Measurements from ENCODE around the gene DCTN2.

Gene DCTN2

DNA sequence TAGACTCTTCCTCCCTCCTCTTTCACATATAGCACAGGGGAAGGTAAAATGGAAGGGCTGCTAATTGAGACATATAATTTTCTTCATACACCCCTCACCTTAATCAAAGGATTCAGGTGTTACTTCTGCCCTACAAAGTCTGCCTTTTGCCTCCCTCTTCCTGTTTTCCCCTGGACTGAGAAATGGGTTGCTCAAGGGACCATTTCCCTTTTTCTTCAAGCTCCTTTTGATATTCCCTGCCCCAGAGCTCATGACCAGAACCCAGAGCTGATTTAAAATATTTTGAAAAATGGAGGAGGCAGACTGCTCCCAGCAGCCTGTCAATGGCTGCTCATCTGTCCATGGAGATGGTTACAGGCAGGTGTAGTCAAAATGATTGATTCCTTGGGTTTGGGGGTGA lies 37.7 kb upstream of the DCTN2 start:
- H3K36me3 ChIP-seq (ENCODE audit: insufficient read depth, low read depth, low read length), result peaks cover 37% of the 10 kb centered on the region
- H3K27ac ChIP-seq (ENCODE audit: low read length), result no peak overlapping the region
- H3K9ac ChIP-seq (ENCODE audit: low read depth, low read length), result no peak overlapping the region

DNA sequence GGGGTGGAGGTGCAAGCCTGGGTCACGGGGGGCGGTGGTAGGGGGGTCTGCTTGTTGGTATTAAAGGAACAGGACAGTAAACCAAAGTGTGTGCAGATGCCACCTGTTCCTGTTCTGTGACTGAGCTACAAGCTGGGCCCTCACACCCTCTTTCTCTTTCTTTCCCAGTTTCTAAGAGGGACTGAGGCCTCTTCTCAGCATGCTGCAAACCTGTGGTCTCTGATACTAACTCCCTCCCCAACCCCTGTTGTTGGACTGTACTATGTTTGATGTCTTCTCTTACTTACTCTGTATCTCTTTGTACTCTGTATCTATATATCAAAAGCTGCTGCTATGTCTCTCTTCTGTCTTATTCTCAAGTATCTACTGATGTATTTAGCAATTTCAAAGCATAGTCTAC lies 37.1 kb upstream of the DCTN2 start:
- Histone ChIP-seq H3K9me3 (ENCODE audit: insufficient read depth, low read depth, low read length) (no peaks in the 10 kb centered on the region), H3K4me1 (ENCODE audit: insufficient read depth, low read length) (no peaks in the 10 kb centered on the region), H3K9ac (ENCODE audit: low read depth, low read length) (no peak overlapping the region), H3K4me3 (ENCODE audit: low read length) (no peak overlapping the region), H3K27ac (ENCODE audit: low read length) (no peak overlapping the region), H3K36me3 (ENCODE audit: insufficient read depth, low read depth, low read length) (peaks cover 44% of the 10 kb centered on the region), H3K27me3 (ENCODE audit: insufficient read depth, low read length) (peaks cover 11% of the 10 kb centered on the region)

More for the DNA sequence above, 37.7 kb upstream of the DCTN2 start:
- Histone ChIP-seq H3K9me3 (ENCODE audit: insufficient read depth, low read depth, low read length) (no peaks in the 10 kb centered on the region), H3K27me3 (ENCODE audit: insufficient read depth, low read length) (peaks cover 11% of the 10 kb centered on the region), H3K4me3 (ENCODE audit: low read length) (no peak overlapping the region), H3K4me1 (ENCODE audit: insufficient read depth, low read length) (no peaks in the 10 kb centered on the region)

DNA sequence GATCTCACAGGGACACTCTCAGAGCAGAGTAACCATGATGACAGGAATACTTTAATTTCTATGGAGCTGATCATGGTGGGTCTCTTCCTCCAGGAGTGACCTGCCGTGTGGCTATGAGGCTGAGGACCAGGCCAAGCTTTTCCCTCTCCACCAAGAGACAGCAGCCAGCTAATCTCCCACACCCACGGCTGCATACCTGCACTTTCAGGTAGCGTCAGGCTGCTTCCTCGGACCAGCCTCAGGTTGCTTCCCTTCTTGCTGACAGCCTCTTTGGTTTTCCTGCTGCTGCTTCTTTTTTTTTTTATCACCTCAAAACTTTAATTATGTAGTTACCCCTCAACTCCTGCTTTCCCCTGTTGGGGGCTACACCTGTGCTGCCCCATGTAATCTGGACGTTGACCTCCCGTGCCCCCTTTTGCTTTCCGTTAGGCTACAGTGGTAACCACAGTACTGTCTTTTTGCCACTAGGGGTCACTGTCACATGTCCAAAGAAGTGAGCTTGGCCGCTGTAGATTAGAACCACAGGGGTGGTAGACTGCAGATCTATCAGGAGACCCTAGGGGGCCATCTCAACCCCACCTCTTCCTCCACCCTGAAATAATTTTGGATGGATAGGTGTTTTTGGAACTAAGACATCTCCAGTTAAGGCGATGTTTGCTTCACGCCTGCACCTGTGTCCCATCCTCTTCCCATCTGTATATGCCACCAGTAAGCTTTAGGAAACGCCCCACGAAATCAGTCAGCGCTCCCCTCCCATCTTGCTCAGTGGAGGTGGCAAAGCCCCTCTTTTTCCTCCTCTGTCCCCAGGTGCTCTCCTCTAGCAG lies 36.2 kb upstream of the DCTN2 start:
- Histone ChIP-seq H3K36me3 (ENCODE audit: insufficient read depth, low read depth, low read length) (peaks cover 52% of the 10 kb centered on the region), H3K9ac (ENCODE audit: low read depth, low read length) (no peak overlapping the region)

DNA sequence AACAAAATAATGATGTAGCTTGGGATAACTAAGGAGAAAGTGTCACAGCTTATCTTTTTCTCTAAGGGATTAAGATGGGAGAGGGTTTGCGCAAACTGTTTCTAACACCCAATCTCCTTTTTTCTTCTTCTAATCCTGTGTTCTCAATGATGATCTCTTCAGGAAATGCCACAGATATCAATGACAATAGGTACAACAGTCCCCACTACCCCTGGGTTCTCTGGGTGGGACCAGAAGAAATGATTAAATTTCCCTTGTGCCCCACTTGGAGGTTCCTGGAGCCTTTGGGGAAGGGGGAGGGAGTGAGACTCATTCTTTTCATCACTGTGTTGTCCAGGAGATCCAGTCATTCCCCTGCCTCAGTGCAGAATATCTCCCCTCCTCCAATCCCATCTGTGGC lies 35.4 kb upstream of the DCTN2 start:
- no peak overlapping the region for H3K27ac ChIP-seq (ENCODE audit: low read length)
- no peak overlapping the region for H3K4me3 ChIP-seq (ENCODE audit: low read length)
- no peak overlapping the region for H3K9ac ChIP-seq (ENCODE audit: low read depth, low read length)
- no peaks in the 10 kb centered on the region for H3K9me3 ChIP-seq (ENCODE audit: insufficient read depth, low read depth, low read length)
- peaks cover 60% of the 10 kb centered on the region for H3K36me3 ChIP-seq (ENCODE audit: insufficient read depth, low read depth, low read length)
- H3K4me1 ChIP-seq (ENCODE audit: insufficient read depth, low read length), result no peaks in the 10 kb centered on the region
- no peaks in the 10 kb centered on the region; the same call in 1 of the 2 replicates for H3K27me3 ChIP-seq (ENCODE audit: insufficient read depth, low read length)

More for the DNA sequence above, 36.2 kb upstream of the DCTN2 start:
- H3K27me3 ChIP-seq (ENCODE audit: insufficient read depth, low read length), result peaks cover 7% of the 10 kb centered on the region
- no peaks in the 10 kb centered on the region for H3K4me1 ChIP-seq (ENCODE audit: insufficient read depth, low read length)
- no peak overlapping the region for H3K4me3 ChIP-seq (ENCODE audit: low read length)
- no peaks in the 10 kb centered on the region for H3K9me3 ChIP-seq (ENCODE audit: insufficient read depth, low read depth, low read length)
- H3K27ac ChIP-seq (ENCODE audit: low read length), result no peak overlapping the region

DNA sequence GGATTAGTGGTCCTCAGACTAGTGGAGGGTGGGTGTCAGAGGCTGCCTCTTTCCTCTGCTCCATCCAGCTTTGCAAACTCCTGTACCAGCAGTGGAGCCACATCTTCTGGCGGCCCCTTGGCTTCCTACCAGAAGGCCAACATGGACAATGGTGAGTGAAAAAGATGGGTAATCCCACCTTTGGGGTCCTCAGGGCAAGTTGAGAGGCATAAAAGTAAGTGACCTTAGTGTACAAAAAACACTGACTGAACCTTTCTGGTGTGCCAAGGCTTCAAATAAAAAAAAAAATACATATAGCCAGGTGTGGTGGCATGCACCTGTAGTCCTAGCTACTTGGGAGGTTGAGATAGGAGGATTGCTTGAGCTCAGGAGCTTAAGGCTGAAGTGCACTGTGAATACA lies 34.8 kb upstream of the DCTN2 start:
- H3K27me3 ChIP-seq (ENCODE audit: insufficient read depth, low read length), result no peaks in the 10 kb centered on the region

DNA sequence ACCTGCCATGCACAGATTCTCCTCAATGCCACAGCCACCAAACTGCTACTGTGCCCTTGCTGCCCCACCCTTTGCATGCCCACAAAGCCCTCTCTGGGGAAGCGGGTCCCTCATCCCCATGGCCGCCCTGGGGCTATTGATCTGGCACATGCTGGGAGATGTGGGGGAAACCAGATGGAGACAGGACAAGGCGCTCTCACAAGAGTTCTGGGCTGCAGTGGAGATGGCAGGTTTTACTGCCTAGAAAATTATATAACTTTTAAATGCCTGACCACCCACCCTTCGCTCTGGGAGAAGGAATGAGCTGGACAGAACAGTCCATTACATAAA lies 33.4 kb upstream of the DCTN2 start:
- peaks cover 80% of the 10 kb centered on the region for H3K36me3 ChIP-seq (ENCODE audit: insufficient read depth, low read depth, low read length)

More for the DNA sequence above, 34.8 kb upstream of the DCTN2 start:
- H3K36me3 ChIP-seq (ENCODE audit: insufficient read depth, low read depth, low read length), result peaks cover 66% of the 10 kb centered on the region
- no peak overlapping the region for H3K4me3 ChIP-seq (ENCODE audit: low read length)
- H3K9me3 ChIP-seq (ENCODE audit: insufficient read depth, low read depth, low read length), result no peaks in the 10 kb centered on the region
- no peak overlapping the region for H3K27ac ChIP-seq (ENCODE audit: low read length)
- H3K4me1 ChIP-seq (ENCODE audit: insufficient read depth, low read length), result no peaks in the 10 kb centered on the region
- no peak overlapping the region for H3K9ac ChIP-seq (ENCODE audit: low read depth, low read length)

DNA sequence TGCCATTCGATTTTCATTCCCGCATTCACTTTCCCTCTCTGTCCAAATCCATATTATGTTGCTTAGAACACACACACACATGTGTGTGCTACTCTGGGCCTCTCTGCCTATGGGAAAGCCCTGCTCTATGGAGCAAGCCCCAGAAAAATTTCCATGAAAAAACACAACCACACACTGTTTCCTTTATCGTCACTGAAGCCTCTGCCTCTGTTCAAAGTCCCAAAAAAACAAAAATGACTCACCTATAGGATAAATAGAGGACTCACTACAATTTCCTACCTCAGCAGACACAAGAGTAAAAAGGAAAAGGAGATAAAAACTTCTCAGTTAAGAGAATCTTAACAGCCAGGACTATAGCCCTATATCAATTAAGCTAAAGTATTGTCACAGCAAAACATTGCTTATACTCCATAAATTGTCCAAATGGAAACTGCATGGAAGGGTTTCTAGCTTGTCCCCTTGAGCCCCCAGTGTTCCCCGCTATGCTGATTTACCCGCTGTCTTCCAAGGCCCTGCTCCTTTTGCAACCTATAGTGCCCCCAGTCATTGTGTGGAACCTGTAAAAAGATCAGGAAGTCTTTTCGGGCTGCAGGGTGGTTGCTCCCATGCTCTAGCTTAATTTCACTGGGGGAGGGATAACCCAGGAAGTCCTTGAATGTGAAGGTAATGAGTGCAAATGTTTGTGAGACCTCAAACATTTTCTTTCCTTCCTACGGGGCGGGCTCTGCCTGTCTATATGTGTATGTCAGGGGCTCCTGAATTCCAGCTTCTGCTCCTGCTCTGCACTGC lies 32.9 kb upstream of the DCTN2 start:
- H3K27ac ChIP-seq (ENCODE audit: low read length), result no peak overlapping the region
- no peaks in the 10 kb centered on the region for H3K9me3 ChIP-seq (ENCODE audit: insufficient read depth, low read depth, low read length)
- peaks cover 86% of the 10 kb centered on the region for H3K36me3 ChIP-seq (ENCODE audit: insufficient read depth, low read depth, low read length)
- no peak overlapping the region for H3K9ac ChIP-seq (ENCODE audit: low read depth, low read length)
- H3K4me1 ChIP-seq (ENCODE audit: insufficient read depth, low read length), result no peaks in the 10 kb centered on the region
- no peaks in the 10 kb centered on the region for H3K27me3 ChIP-seq (ENCODE audit: insufficient read depth, low read length)
- no peak overlapping the region for H3K4me3 ChIP-seq (ENCODE audit: low read length)

More for the DNA sequence above, 33.4 kb upstream of the DCTN2 start:
- H3K4me1 ChIP-seq (ENCODE audit: insufficient read depth, low read length), result no peaks in the 10 kb centered on the region
- H3K27me3 ChIP-seq (ENCODE audit: insufficient read depth, low read length), result no peaks in the 10 kb centered on the region
- no peaks in the 10 kb centered on the region for H3K9me3 ChIP-seq (ENCODE audit: insufficient read depth, low read depth, low read length)
- H3K9ac ChIP-seq (ENCODE audit: low read depth, low read length), result no peak overlapping the region
- H3K27ac ChIP-seq (ENCODE audit: low read length), result no peak overlapping the region
- no peak overlapping the region for H3K4me3 ChIP-seq (ENCODE audit: low read length)

DNA sequence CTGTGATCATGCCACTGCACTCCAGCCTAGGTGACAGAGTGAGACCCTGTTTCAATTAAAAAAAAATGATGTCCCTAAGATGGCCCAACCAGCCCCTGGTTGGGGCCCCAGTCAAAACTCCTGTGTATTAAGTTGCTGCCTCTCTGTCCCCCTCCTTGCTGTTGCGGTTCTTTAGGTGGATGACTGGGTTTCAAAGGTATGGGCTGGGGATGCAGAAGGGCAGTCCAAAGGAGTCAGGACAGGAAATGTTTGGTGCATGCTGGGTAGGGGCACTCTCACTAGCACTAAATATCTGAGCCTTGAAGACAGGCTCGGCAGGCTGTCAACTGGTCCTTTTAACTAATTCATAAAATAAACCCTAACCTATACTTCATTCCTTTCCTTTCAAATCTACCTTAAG lies 32.0 kb upstream of the DCTN2 start:
- Histone ChIP-seq H3K4me3 (ENCODE audit: low read length) (no peak overlapping the region), H3K27me3 (ENCODE audit: insufficient read depth, low read length) (no peaks in the 10 kb centered on the region), H3K4me1 (ENCODE audit: insufficient read depth, low read length) (no peaks in the 10 kb centered on the region), H3K36me3 (ENCODE audit: insufficient read depth, low read depth, low read length) (peaks cover 87% of the 10 kb centered on the region), H3K9me3 (ENCODE audit: insufficient read depth, low read depth, low read length) (no peaks in the 10 kb centered on the region), H3K27ac (ENCODE audit: low read length) (no peak overlapping the region), H3K9ac (ENCODE audit: low read depth, low read length) (no peak overlapping the region)

DNA sequence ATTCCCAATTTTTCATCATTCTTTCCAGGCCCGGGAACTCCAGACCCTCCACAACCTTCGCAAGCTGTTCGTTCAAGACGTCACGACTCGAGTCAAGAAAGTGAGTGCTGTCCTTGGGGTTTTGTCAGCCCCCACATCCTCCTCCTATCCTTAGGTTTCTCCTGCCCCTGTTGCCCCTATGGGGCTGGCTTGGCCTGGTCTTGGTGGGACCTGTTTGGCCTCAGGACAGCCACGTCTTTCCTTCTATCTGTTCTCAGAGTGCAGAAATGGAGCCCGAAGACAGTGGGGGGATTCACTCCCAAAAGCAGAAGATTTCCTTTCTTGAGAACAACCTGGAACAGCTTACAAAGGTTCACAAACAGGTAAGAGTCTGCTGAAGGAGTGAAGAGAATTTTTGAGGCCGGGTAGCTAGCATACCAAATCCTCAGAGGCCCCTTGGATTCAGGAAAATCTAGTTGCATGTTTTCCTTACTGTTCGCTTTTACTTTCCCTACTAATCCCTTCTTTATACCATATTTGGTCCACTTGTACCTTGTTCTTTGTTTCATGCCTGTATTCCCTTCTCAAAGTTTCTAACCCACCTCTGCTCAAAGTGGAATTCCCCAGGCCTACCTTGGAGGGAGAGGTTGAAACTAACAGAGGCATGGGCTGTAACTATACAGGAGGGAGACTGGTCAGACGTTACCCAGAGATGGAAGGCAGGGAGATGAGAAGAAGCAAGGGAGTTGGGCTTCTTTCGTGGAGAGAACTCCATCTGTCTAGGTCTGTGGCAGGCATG lies 31.2 kb upstream of the DCTN2 start:
- no peak overlapping the region for H3K9ac ChIP-seq (ENCODE audit: low read depth, low read length)
- no peak overlapping the region for H3K4me3 ChIP-seq (ENCODE audit: low read length)
- H3K36me3 ChIP-seq (ENCODE audit: insufficient read depth, low read depth, low read length), result peaks cover 90% of the 10 kb centered on the region
- no peaks in the 10 kb centered on the region for H3K4me1 ChIP-seq (ENCODE audit: insufficient read depth, low read length)
- no peak overlapping the region for H3K27ac ChIP-seq (ENCODE audit: low read length)
- H3K27me3 ChIP-seq (ENCODE audit: insufficient read depth, low read length), result no peaks in the 10 kb centered on the region
- no peaks in the 10 kb centered on the region for H3K9me3 ChIP-seq (ENCODE audit: insufficient read depth, low read depth, low read length)

DNA sequence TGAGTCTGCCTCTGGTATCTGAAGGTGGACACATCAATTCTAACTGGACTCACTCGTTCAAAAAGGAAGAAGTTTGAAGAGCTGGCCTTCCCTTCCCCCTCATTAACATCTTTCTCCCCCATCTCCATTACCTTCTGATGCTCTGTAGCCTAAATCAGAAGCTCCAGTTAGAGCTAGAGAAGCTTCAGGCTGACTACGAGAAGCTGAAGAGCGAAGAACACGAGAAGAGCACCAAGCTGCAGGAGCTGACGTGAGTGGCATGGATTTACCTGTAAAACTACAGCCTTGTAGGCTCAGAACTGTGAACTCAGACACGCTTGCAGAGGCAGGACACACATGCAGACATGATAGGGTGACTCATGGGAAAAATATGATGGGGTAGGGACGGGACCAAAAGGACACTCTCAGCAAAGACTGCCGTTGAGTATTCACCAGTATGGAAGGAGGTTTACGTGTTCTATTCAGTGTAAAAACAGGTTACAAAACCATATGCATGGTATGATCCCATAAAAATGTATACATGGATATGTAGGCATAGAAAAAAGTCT lies 29.7 kb upstream of the DCTN2 start:
- H3K4me1 ChIP-seq (ENCODE audit: insufficient read depth, low read length), result no peaks in the 10 kb centered on the region
- H3K9ac ChIP-seq (ENCODE audit: low read depth, low read length), result no peak overlapping the region
- H3K9me3 ChIP-seq (ENCODE audit: insufficient read depth, low read depth, low read length), result no peaks in the 10 kb centered on the region
- H3K27me3 ChIP-seq (ENCODE audit: insufficient read depth, low read length), result no peaks in the 10 kb centered on the region
- no peak overlapping the region for H3K27ac ChIP-seq (ENCODE audit: low read length)
- peaks cover 92% of the 10 kb centered on the region for H3K36me3 ChIP-seq (ENCODE audit: insufficient read depth, low read depth, low read length)
- H3K4me3 ChIP-seq (ENCODE audit: low read length), result no peak overlapping the region

DNA sequence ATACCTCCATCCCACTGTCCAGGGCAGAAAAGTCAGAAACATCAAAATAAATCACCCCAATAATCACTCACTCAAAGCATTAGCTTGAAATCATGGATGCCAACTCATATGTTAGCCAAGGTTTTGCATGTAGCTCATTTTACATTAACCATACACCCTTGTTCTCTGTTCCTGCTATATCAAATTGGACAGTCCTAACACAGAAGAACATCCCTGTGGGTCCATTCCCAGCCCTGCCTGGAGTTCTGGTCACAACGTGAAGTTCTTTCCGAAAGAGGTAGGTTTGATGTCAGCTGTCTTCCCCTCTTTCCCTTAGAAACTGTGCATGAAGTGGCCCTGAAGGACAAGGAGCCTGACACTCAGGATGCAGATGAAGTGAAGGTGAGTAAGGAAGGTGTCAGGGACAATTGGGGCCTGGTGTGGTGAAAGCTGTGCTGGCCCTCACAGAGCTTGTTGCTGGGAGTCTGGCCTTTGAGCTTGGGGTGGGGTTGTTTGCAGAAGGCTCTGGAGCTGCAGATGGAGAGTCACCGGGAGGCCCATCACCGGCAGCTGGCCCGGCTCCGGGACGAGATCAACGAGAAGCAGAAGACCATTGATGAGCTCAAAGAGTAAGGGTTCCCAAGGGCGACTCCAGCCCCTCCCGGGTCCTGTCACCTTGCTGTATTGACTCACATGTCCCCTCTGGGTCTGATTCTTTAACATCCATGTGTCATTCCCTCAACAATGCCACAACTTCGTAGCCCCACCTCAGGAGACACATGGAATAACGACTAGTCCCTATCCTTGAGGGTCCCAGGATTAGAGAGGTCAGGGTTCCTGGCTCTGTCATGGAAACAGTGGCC lies 29.0 kb upstream of the DCTN2 start:
- Histone ChIP-seq H3K9ac (ENCODE audit: low read depth, low read length) (no peak overlapping the region), H3K27ac (ENCODE audit: low read length) (no peak overlapping the region), H3K4me3 (ENCODE audit: low read length) (no peak overlapping the region), H3K27me3 (ENCODE audit: insufficient read depth, low read length) (no peaks in the 10 kb centered on the region), H3K4me1 (ENCODE audit: insufficient read depth, low read length) (no peaks in the 10 kb centered on the region), H3K9me3 (ENCODE audit: insufficient read depth, low read depth, low read length) (no peaks in the 10 kb centered on the region), H3K36me3 (ENCODE audit: insufficient read depth, low read depth, low read length) (peaks cover 92% of the 10 kb centered on the region)

Data from iPS-20b (cell line).